ENCODE results near the gene TEX10. TPM values are rescaled to one million over a fixed set of nuclear protein-coding genes. Genes with fewer than 3 reads are reported as not detected.

The TEX10 gene
- 10 to 100 TPM; 15.5 to 23.9 (median 21.6) TPM for total RNA-seq

GRCh38 chr9:100352727-100353505, at the start of gene TEX10:
Gene TEX10, minus strand, starts transcription at chr9:100352942. Its CDS starts 3,579 bp downstream, at chr9:100349363.
- no peak for TF ChIP-seq POLR2A (IDR thresholded peaks at IDR 0.05)
- TF ChIP-seq, protein P1, sequence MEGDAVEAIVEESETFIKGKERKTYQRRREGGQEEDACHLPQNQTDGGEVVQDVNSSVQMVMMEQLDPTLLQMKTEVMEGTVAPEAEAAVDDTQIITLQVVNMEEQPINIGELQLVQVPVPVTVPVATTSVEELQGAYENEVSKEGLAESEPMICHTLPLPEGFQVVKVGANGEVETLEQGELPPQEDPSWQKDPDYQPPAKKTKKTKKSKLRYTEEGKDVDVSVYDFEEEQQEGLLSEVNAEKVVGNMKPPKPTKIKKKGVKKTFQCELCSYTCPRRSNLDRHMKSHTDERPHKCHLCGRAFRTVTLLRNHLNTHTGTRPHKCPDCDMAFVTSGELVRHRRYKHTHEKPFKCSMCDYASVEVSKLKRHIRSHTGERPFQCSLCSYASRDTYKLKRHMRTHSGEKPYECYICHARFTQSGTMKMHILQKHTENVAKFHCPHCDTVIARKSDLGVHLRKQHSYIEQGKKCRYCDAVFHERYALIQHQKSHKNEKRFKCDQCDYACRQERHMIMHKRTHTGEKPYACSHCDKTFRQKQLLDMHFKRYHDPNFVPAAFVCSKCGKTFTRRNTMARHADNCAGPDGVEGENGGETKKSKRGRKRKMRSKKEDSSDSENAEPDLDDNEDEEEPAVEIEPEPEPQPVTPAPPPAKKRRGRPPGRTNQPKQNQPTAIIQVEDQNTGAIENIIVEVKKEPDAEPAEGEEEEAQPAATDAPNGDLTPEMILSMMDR (IDR thresholded peaks at IDR 0.05), result no peak
- WGBS, 2 donors, result 0 to 1% methylated on average over 27 to 37 of the region's 53 CpGs
- peak within 1 kb of the TSS; percentile 98 for H3K4me3 ChIP-seq (ENCODE audit: low read depth, poor library complexity, severe bottlenecking)
- peak; percentile 83 to 98 for DNase-seq (ENCODE audit: low spot score in 2 of 2)
- intact Hi-C loops (cut with DNase I; ENCODE audit: low total_unique reads), result no loop called here

DNA sequence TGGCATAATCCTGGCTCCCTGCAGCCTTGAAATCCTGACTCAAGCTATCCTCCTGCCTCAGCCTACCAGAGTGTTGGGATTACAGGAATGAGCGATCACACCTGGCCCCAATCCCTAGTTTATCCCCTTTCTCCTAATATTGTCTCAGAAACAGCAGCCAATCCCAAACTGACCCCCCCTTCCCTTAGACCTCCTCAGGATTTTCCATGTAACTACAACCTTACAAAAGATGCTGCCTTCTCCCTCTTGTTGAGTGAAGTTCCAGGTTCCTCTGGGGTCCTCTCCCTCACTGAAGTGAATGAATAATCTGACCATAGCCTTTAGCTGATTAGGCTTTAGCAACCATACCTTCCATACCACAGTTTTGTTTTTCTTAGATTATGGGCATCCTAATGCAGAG, 48.3 kb upstream of the TEX10 start:
- H3K4me3 ChIP-seq (ENCODE audit: low read depth, poor library complexity, severe bottlenecking), result no peak overlapping the region
- TF ChIP-seq, protein P1 (IDR thresholded peaks at IDR 0.05), result no peak
- no peak for TF ChIP-seq POLR2A (IDR thresholded peaks at IDR 0.05)
- DNase-seq (ENCODE audit: low spot score in 2 of 2), result no peak
- intact Hi-C loops (cut with DNase I; ENCODE audit: low total_unique reads), result no loop called here
- WGBS, 2 donors, result 95 to 100% methylated on average over 1 of the region's 1 CpG

- intact Hi-C loops (cut with DNase I; ENCODE audit: low total_unique reads), result no loop called here
- H3K4me3 ChIP-seq (ENCODE audit: low read depth, poor library complexity, severe bottlenecking), result no peak overlapping the region
- no peak for DNase-seq (ENCODE audit: low spot score in 2 of 2)
- TF ChIP-seq, protein P1 (IDR thresholded peaks at IDR 0.05), result no peak
- no peak for TF ChIP-seq POLR2A (IDR thresholded peaks at IDR 0.05)
- 69 to 72% methylated on average over 3 of the region's 3 CpGs for WGBS, 2 donors
Observed at GRCh38 chr9:100397529-100398266, 45.0 kb upstream of the TEX10 start.

DNA sequence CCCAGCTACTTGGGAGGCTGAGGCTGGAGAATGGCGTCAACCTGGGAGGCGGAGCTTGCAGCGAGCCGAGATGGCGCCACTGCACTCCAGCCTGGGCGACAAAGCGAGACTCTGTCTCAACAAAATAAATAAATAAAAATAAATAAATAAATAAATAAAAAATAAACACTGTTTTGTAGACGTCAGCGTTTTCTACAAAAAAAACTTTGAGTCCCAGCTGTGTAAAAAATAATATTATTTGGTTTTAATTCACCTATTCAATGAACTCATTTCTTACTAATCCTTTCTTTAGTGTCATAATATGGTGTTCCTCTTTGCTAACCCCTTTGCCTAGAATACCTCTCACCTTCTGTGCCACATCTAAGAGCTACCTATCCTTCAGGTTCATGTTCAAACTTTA, 44.0 kb upstream of the TEX10 start:
- TF ChIP-seq POLR2A (IDR thresholded peaks at IDR 0.05), result no peak
- TF ChIP-seq, protein P1 (IDR thresholded peaks at IDR 0.05), result no peak
- no peak overlapping the region for H3K4me3 ChIP-seq (ENCODE audit: low read depth, poor library complexity, severe bottlenecking)
- 96 to 98% methylated on average over 9 of the region's 9 CpGs for WGBS, 2 donors
- intact Hi-C loops (cut with DNase I; ENCODE audit: low total_unique reads), result no loop called here
- DNase-seq (ENCODE audit: low spot score in 2 of 2), result no peak

DNA sequence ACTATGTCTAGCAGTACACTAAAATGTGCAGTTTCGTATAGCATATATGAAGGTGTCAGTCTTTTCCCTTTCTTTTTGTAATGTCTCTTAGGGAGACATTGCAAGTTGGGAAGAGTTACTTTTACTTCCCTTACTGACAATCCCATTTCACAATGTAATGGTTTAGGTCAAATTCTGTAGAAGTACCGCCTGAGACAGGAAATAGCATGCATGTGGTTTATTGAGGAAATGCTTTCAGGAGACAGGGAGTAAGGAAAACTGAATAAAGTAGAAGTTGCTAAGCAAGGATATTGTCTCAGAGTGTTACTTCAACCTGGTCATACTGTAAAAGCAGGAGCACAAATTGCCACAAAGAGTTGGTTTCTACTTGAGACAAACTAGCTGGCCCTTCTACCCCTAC, 42.1 kb upstream of the TEX10 start:
- H3K4me3 ChIP-seq (ENCODE audit: low read depth, poor library complexity, severe bottlenecking), result no peak overlapping the region
- WGBS, 2 donors, result 79 to 81% methylated on average over 2 of the region's 2 CpGs
- TF ChIP-seq, protein P1 (IDR thresholded peaks at IDR 0.05), result no peak
- TF ChIP-seq POLR2A (IDR thresholded peaks at IDR 0.05), result no peak
- intact Hi-C loops (cut with DNase I; ENCODE audit: low total_unique reads), result no loop called here
- no peak for DNase-seq (ENCODE audit: low spot score in 2 of 2)

Measured in lower leg skin (tissue), 4 donors.